WTC11 (cell line): Measurements from ENCODE around the gene COG5. TPM values are rescaled to one million over a fixed set of nuclear protein-coding genes. Genes with fewer than 3 reads are reported as not detected.

Experiments
- ATAC-seq: fragments of 200-7000 bp; cut with Tn5 transposase; 2 replicates; pipeline ENCODE4 v1.10.0; 2021; ENCODE audit warnings: mild to moderate bottlenecking, moderate library complexity
- CTCF ChIA-PET: fragments of 300-600 bp; sonication (Branson Sonifier 250); formaldehyde crosslinking; loops from one replicate; lab custom pipeline; 2021; ENCODE audit warnings: antibody characterized with exemption; lab: Charles Lee
- POLR2A ChIA-PET: fragments of 350-600 bp; sonication (Branson Sonifier 250); formaldehyde crosslinking; loops from one replicate; lab custom pipeline; 2021; ENCODE audit warnings: antibody characterized with exemption; lab: Charles Lee
- DNase-seq: peaks from one replicate; pipeline ENCODE4 v3.0.0; 2021; ENCODE audit warnings: low spot score
- H3K27ac Mint-ChIP-seq: 2 replicates; pipeline ENCODE4 v1.8.0; 2021; ENCODE audit warnings: mixed read lengths
- H3K27me3 Mint-ChIP-seq: 2 replicates; pipeline ENCODE4 v1.8.0; 2021; ENCODE audit warnings: low read depth, mild to moderate bottlenecking, moderate library complexity, mixed read lengths
- H3K36me3 Mint-ChIP-seq: 2 replicates; pipeline ENCODE4 v1.8.0; 2021; ENCODE audit warnings: mixed read lengths
- H3K4me1 Mint-ChIP-seq: 2 replicates; pipeline ENCODE4 v1.8.0; 2022; ENCODE audit warnings: mixed read lengths
- H3K4me3 Mint-ChIP-seq: 2 replicates; pipeline ENCODE4 v1.8.0; 2021; ENCODE audit warnings: mild to moderate bottlenecking, moderate library complexity, mixed read lengths
- H3K9me3 Mint-ChIP-seq: 2 replicates; pipeline ENCODE4 v1.8.0; 2021; ENCODE audit warnings: mixed read lengths
- AR ChIP-seq: fragments of 250-450 bp; sonication (Bioruptor Pico); IDR thresholded peaks from 2 replicates; pipeline ENCODE4 v1.9.0; 2021; ENCODE audit warnings: mild to moderate bottlenecking
- CDX4 ChIP-seq: fragments of 250-450 bp; sonication (Bioruptor Pico); IDR thresholded peaks from 2 replicates; pipeline ENCODE4 v1.9.0; 2021; ENCODE audit warnings: moderate library complexity, mild to moderate bottlenecking, inconsistent platforms, borderline replicate concordance
- CTCF ChIP-seq: fragments of 200-600 bp; IDR thresholded peaks from 2 replicates; pipeline ENCODE4 v1.8.0; 2022; ENCODE audit warnings: antibody characterized with exemption
- ELF4 ChIP-seq: sonication (generic); formaldehyde crosslinking; IDR thresholded peaks from 2 replicates; pipeline ENCODE4 v1.8.1; 2022; ENCODE audit warnings: low read depth, mild to moderate bottlenecking, moderate library complexity, missing genetic modification reagents
- ETV6 ChIP-seq: sonication (generic); formaldehyde crosslinking; IDR thresholded peaks from 2 replicates; pipeline ENCODE4 v1.8.1; 2022; ENCODE audit warnings: mild to moderate bottlenecking, missing genetic modification reagents
- FOXJ3 ChIP-seq: sonication (generic); formaldehyde crosslinking; IDR thresholded peaks from 2 replicates; pipeline ENCODE4 v1.9.0; 2021; ENCODE audit warnings: missing genetic modification reagents, mild to moderate bottlenecking, borderline replicate concordance
- GTF2I ChIP-seq: fragments of 250-450 bp; sonication (Bioruptor Pico); conservative IDR thresholded peaks from 2 replicates; pipeline ENCODE4 v1.4.0; 2021; ENCODE audit warnings: mild to moderate bottlenecking
- KAT7 ChIP-seq: sonication (generic); formaldehyde crosslinking; IDR thresholded peaks from 2 replicates; pipeline ENCODE4 v1.8.1; 2023; ENCODE audit warnings: missing genetic modification reagents, mild to moderate bottlenecking, borderline replicate concordance
- SOX15 ChIP-seq: fragments of 250-450 bp; sonication (Bioruptor Pico); IDR thresholded peaks from 2 replicates; pipeline ENCODE4 v1.9.0; 2021; ENCODE audit warnings: mild to moderate bottlenecking
- TEAD1 ChIP-seq: sonication (generic); formaldehyde crosslinking; IDR thresholded peaks from 2 replicates; pipeline ENCODE4 v1.8.0; 2022; ENCODE audit warnings: mild to moderate bottlenecking, missing genetic modification reagents
- TEAD4 ChIP-seq: sonication (generic); formaldehyde crosslinking; IDR thresholded peaks from 2 replicates; pipeline ENCODE4 v1.8.0; 2022; ENCODE audit warnings: mild to moderate bottlenecking, missing genetic modification reagents
- USF1 ChIP-seq: sonication (generic); formaldehyde crosslinking; IDR thresholded peaks from 2 replicates; pipeline ENCODE4 v1.8.0; 2022; ENCODE audit warnings: mild to moderate bottlenecking, missing genetic modification reagents
- ZBTB21 ChIP-seq: sonication (generic); formaldehyde crosslinking; IDR thresholded peaks from 2 replicates; pipeline ENCODE4 v1.8.1; 2023; ENCODE audit warnings: mild to moderate bottlenecking, missing genetic modification reagents, borderline replicate concordance
- ZNF219 ChIP-seq: sonication (generic); formaldehyde crosslinking; IDR thresholded peaks from 2 replicates; pipeline ENCODE4 v1.8.0; 2023; ENCODE audit warnings: missing genetic modification reagents, mild to moderate bottlenecking, borderline replicate concordance
- ZNF423 ChIP-seq: fragments of 250-450 bp; sonication (Bioruptor Pico); IDR thresholded peaks from 2 replicates; pipeline ENCODE4 v2.1.2; 2022; ENCODE audit warnings: mild to moderate bottlenecking, moderate library complexity
- ZNF425 ChIP-seq: fragments of 250-450 bp; sonication (Bioruptor Pico); conservative IDR thresholded peaks from 2 replicates; pipeline ENCODE4 v1.9.0; 2021; ENCODE audit warnings: mild to moderate bottlenecking
- ZSCAN18 ChIP-seq: fragments of 250-450 bp; sonication (Bioruptor Pico); IDR thresholded peaks from 2 replicates; pipeline ENCODE4 v2.1.2; 2022; ENCODE audit warnings: mild to moderate bottlenecking, moderate library complexity
- total RNA-seq: library from RNA; stranded (reverse); gene quantifications from 3 replicates; pipeline ENCODE4 v1.2.3, GENCODE V29; 2021

Gene COG5
- total RNA-seq, 1 experiment from 2014 or later: 23.8 TPM

GRCh38 chr7:107187774-107188173 is 375.9 kb downstream of the COG5 start (continued):
- no peak for TF ChIP-seq ZBTB21
- no peak for TF ChIP-seq ZNF425 (CRISPR knock-in tag)
- TF ChIP-seq ZNF423 (CRISPR knock-in tag): no peak
- no peak for TF ChIP-seq CDX4 (CRISPR knock-in tag)
- no peak for TF ChIP-seq KAT7 (CRISPR knock-in tag)
- no peak for TF ChIP-seq TEAD1 (CRISPR knock-in tag)
- TF ChIP-seq SOX15: no peak

- Mint-ChIP-seq H3K4me3 (no peak overlapping the region), H3K27me3 (no peaks in the 10 kb centered on the region), H3K27ac (no peak overlapping the region), H3K9me3 (no peaks in the 10 kb centered on the region), H3K36me3 (peaks cover 51% of the 10 kb centered on the region), H3K4me1 (no peaks in the 10 kb centered on the region)
- no peak for DNase-seq
- POLR2A ChIA-PET: interaction anchor here (0.7 kb wide), 1 partner anchor 557 kb away, joined by 3 read pairs; no protein-coding TSS in a partner anchor
- CTCF ChIA-PET: no interaction called here
- TF ChIP-seq USF1 (CRISPR knock-in tag) (no peak), GTF2I (CRISPR knock-in tag) (no peak), ZNF219 (CRISPR knock-in tag) (no peak), ZNF423 (CRISPR knock-in tag) (no peak), AR (no peak), CTCF (no peak), TEAD4 (CRISPR knock-in tag) (no peak), ZSCAN18 (no peak), TEAD1 (CRISPR knock-in tag) (no peak), ETV6 (CRISPR knock-in tag) (no peak), ELF4 (CRISPR knock-in tag) (no peak), FOXJ3 (CRISPR knock-in tag) (no peak)
- no peak for ATAC-seq
Observed at GRCh38 chr7:107186240-107186639, 377.5 kb downstream of the COG5 start.
